HG03095 (cell line): ENCODE results near the gene CEBPA.

Source experiments
- ATAC-seq: cut with Tn5 transposase; IDR thresholded peaks from one replicate; pipeline ENCODE4 v1.9.1; 2021; ENCODE audit warnings: moderate library complexity; ENCODE audit not compliant: unreplicated experiment

Gene CEBPA

DNA sequence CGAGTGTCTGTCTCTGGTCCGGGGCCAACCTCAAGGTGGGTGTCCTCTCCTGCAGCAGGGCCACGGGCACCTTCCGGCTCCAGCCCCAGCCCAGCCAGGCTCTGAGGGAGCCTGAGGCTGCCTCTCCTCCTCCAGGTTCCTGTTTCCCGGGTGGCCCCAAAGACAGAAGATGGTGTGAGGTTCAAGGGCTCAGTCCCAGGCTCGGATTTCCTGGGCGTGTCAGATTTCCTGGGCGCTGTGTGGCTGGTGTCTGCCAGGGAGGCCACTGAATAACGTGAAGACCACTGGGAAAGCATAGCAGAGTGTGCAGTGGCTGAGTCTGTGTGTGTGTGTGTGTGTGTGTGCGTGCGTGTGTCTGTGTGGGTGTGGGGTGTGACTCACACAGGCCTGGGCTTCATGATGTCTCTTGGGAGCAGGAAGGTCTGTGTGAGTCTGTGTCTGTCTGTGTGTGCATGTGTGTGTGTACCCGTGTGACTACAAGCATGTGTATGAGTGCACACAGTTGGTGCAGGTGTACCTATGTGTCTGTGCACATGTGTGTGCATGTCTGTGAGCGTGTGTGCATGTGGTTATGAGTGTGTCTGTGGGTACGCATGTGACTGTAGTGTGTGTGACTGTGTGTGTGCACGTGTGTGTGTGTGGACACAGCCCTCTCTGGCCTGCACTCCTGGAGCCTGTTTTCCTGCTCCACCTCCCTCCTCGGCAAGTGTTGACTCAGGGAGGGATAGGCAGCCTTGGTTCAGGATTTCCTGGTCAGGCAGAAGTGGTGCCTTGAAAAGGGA is 28.3 kb downstream of the CEBPA start:
- ATAC-seq = no peak

DNA sequence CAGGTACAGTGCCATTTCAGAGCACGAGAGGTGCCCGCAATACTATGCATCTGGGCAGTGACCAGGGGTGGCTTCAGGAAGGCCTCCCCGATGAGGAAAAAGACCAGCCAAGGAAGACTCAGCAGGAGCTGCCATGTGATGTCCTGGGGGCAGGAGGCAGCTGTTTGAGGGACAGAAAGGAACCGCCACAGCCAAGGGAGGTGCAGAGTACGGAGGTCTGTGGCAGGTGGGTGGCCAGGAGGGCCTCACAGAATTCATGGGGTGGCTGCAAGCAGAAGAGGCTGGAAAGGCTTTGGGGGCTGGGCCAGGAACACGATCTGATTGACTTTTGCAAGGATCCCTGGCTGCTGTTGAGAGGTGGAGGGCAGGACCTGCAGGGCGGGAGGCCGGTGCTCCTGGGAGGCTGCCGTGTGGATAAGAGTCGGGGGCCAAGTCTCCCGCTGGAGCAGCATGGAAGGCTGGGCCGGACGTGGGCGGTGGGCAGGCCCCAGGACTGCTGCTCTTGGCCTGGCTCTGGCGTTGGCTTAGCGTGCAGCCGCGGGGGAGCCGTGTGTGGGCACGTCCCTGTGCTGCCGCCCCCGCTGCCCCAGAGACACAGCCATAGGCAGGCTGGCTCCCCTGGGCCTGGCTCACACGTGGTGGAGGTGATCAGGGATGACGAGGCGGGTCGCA is 29.1 kb downstream of the CEBPA start:
- ATAC-seq = no peak

GRCh38 chr19:33271246-33272021 is 30.9 kb downstream of the CEBPA start:
- no peak for ATAC-seq

GRCh38 chr19:33270769-33271168 is 31.6 kb downstream of the CEBPA start:
- ATAC-seq = no peak

DNA sequence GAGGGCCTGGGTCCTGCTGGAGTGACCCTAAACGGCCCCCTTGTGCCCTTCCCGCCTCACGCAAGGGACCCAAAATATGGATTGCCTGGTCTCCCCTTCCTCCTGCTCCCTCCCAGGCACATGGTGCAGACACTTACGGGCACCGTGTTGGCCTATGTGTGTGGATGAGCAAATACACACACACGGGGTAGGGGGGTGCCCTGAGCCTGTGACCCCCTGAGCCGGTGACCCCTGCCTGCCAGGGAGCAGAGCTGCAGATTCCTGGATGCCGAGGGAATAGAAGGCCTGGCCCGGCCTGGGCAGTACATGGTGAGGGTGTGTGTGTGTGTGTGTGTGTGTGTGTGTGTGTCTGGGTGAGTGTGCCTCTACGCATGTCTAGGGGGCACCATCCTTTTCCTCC is 33.3 kb downstream of the CEBPA start:
- no peak for ATAC-seq

- ATAC-seq = no peak
Measured at GRCh38 chr19:33268162-33268991, 34.0 kb downstream of the CEBPA start.

- ATAC-seq = no peak
Measured at GRCh38 chr19:33267706-33268105, 34.6 kb downstream of the CEBPA start.

- ATAC-seq = no peak
Measured at GRCh38 chr19:33266974-33267484, 35.3 kb downstream of the CEBPA start.

- no peak for ATAC-seq
Measured at GRCh38 chr19:33264881-33265445, 37.4 kb downstream of the CEBPA start.

- ATAC-seq = no peak
Measured at GRCh38 chr19:33263325-33264023, 38.9 kb downstream of the CEBPA start.

DNA sequence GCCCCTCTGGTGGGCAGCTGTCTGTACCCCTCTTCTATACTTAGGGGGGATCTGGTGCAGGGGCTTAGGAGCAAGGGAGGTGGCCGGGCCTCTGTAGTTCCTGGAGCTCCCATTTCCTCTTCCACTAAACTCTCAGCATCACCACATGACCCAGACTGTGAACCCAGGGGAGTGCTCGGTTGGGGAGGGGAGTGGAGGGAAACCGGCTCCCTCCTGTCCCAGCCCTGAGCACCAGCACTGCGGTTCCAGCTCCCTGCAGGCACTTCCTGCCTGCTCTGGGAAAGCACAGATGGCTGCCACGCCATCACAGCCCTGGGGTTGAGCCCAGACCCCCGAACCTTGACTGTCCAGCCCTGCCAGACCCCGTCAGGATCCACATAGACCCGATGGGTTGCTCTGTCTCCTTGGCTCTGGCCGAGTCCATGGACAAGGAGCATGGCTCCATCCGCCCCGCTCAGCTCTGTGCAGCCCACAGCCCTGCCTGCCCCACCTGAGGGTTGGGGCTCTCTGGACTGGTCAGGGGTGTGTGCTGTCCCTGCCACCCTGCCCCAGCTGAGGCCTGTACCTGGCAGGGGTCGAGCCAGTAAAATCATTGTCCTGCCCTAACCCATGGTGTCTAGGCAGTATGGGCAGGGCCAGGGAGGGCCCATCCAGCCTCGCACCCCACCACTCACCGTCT is 40.7 kb downstream of the CEBPA start:
- ATAC-seq = no peak

GRCh38 chr19:33260628-33261418 is 41.5 kb downstream of the CEBPA start:
- no peak for ATAC-seq

GRCh38 chr19:33259539-33259938 is 42.8 kb downstream of the CEBPA start:
- no peak for ATAC-seq

GRCh38 chr19:33257828-33258227 is 44.5 kb downstream of the CEBPA start:
- no peak for ATAC-seq

- ATAC-seq = no peak
Measured at GRCh38 chr19:33256261-33256660, 46.1 kb downstream of the CEBPA start.

GRCh38 chr19:33255781-33256180 is 46.6 kb downstream of the CEBPA start:
- no peak for ATAC-seq

- no peak for ATAC-seq
Measured at GRCh38 chr19:33254245-33254824, 48.0 kb downstream of the CEBPA start.

- no peak for ATAC-seq
Measured at GRCh38 chr19:33252971-33253370, 49.4 kb downstream of the CEBPA start.
